ENCODE data around the gene GIT2. TPM values are rescaled to one million over a fixed set of nuclear protein-coding genes. Genes with fewer than 3 reads are reported as not detected.

The GIT2 gene
- total and polyA plus RNA-seq, 10 of the 15 experiments (the other 5 are each of a cell fraction or from before 2014, with no cell fraction given), result 9.1 to 49.9 (median 43.9) TPM

DNA sequence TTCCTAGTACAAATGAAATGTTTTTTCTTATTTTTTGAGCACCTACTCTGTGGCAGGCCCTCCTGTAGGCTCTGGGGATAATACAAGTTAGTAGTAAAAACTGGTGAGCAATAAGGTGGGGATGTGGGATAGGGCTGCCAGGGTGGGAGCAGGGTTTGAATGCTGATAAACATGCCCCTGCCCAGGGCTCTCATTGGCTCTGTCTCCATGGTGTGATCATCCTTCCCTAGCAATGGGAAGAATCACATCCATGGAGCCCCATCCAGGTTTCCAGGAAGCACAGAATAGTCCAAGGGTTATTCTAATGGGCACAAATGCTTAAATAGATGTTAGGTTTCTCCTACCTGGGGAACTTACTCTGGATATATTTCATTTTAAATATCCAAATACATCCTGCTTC is 45.5 kb downstream of the GIT2 start:
- POLR2A ChIA-PET, result no interaction called here
- Histone ChIP-seq H3K4me1 (ENCODE audit: control insufficient read depth, insufficient read depth, low read length) (peaks cover 11% of the 10 kb centered on the region; the same call in 1 of the 2 replicates), H3K9me3 (replicated peaks; ENCODE audit: control insufficient read depth, insufficient read depth, low read length) (no peaks in the 10 kb centered on the region), H3K27me3 (replicated peaks in 1 of 2; ENCODE audit: control insufficient read depth in 2 of 2, insufficient read depth in 2 of 2, low read length in 1 of 2) (no peaks in the 10 kb centered on the region), H3K9ac (ENCODE audit: control insufficient read depth, insufficient read depth, low read length) (no peak overlapping the region), H3K79me2 (ENCODE audit: control insufficient read depth, insufficient read depth, low read length) (no peaks in the 10 kb centered on the region), H3K27ac (ENCODE audit: control insufficient read depth, insufficient read depth) (no peak overlapping the region), H3K4me3 (no peak overlapping the region), H2AFZ (ENCODE audit: control insufficient read depth, low read depth, low read length) (no peak overlapping the region), H4K20me1 (ENCODE audit: control insufficient read depth, insufficient read depth) (no peaks in the 10 kb centered on the region), H3K36me3 (ENCODE audit: control insufficient read depth in 2 of 2, insufficient read depth in 2 of 2, low read length in 1 of 2) (peaks cover 26 to 35% of the 10 kb centered on the region in 2 experiments), H3K4me2 (ENCODE audit: control insufficient read depth, insufficient read depth) (no peak overlapping the region)
- RAD21 ChIA-PET (ENCODE audit: unreplicated experiment), result no interaction called here
- SMC1A ChIA-PET (ENCODE audit: uncharacterized antibody, unreplicated experiment), result interaction anchor here (0.8 kb wide), 1 partner anchor 10 kb away, joined by 3 read pairs; no protein-coding TSS in a partner anchor
- in situ Hi-C loops (cut with MboI) (no loop called here), intact Hi-C loops (cut with micrococcal nuclease; ENCODE audit: unreplicated experiment) (no loop called here)
- ATAC-seq, result no peak
- DNase-seq (ENCODE audit: low read depth, low spot score), result no peak
- no peak for TF ChIP-seq NBN (IDR thresholded peaks at IDR 0.05)
- no peak for TF ChIP-seq SUZ12 (IDR thresholded peaks at IDR 0.05; ENCODE audit: unreplicated experiment)
- no peak for TF ChIP-seq CEBPB (IDR thresholded peaks at IDR 0.05; ENCODE audit: borderline replicate concordance in 1 of 2, low read depth in 2 of 2, low read length in 2 of 2)
- TF ChIP-seq RFX5 (IDR thresholded peaks at IDR 0.05; ENCODE audit: low read depth, low read length), result no peak
- TF ChIP-seq CREB1 (IDR thresholded peaks at IDR 0.05; ENCODE audit: low read depth), result no peak
- TF ChIP-seq HDGF (IDR thresholded peaks at IDR 0.05), result no peak
- no peak for FAIRE-seq
- CTCF ChIA-PET, result no interaction called here
- no TSS peak for BruUV-seq (replicated peaks)

DNA sequence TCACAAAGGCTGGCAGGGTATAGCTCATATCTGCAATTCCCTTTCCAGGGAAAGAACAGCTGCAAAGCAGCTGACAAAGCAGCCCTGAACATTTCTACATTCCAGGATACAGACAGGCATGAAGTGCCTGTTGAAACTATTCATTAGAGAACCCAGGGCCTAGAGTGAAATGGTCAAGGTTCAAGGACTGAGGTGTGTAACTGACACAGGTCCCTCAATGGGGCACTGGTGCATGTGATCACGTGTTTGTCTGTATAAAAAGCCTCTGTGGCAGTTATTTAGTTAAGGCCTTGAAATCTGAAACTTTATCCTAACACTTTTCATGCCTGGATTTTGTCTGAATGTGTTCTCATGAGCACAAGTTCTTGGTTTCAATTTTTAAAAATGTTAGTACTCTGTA is 47.1 kb downstream of the GIT2 start:
- no peak overlapping the region for H3K4me3 ChIP-seq
- TF ChIP-seq EED (IDR thresholded peaks at IDR 0.05; ENCODE audit: low read depth), result no peak
- TF ChIP-seq TAF1 (IDR thresholded peaks at IDR 0.05; ENCODE audit: borderline replicate concordance, low read depth, low read length), result no peak
- TF ChIP-seq DPF2 (IDR thresholded peaks at IDR 0.05), result no peak
- no peak for TF ChIP-seq ZNF384 (IDR thresholded peaks at IDR 0.05; ENCODE audit: borderline replicate concordance, low read depth, low read length)
- TF ChIP-seq SUPT20H (IDR thresholded peaks at IDR 0.05; ENCODE audit: borderline replicate concordance, control insufficient read depth, low read depth, low read length), result no peak
- TF ChIP-seq RB1 (IDR thresholded peaks at IDR 0.05; ENCODE audit: borderline replicate concordance), result no peak
- no peak overlapping the region for H3K27ac ChIP-seq (ENCODE audit: control insufficient read depth, insufficient read depth)
- intact Hi-C loops (cut with micrococcal nuclease; ENCODE audit: unreplicated experiment), result no loop called here
- in situ Hi-C loops (cut with MboI), result no loop called here
- WGBS (ENCODE audit: insufficient coverage, insufficient replicate concordance, low lambda C conversion rate, missing lambda C conversion rate), result 56% methylated on average over 1 of the region's 1 CpG
- H3K9ac ChIP-seq (ENCODE audit: control insufficient read depth, insufficient read depth, low read length), result no peak overlapping the region
- peaks cover 29 to 39% of the 10 kb centered on the region in 2 experiments for H3K36me3 ChIP-seq (ENCODE audit: control insufficient read depth in 2 of 2, insufficient read depth in 2 of 2, low read length in 1 of 2)
- BruUV-seq (replicated peaks), result no TSS peak
- no peak overlapping the region for H2AFZ ChIP-seq (ENCODE audit: control insufficient read depth, low read depth, low read length)
- no peak overlapping the region for H3K4me2 ChIP-seq (ENCODE audit: control insufficient read depth, insufficient read depth)
- no peaks in the 10 kb centered on the region for H4K20me1 ChIP-seq (ENCODE audit: control insufficient read depth, insufficient read depth)
- ChIA-PET CTCF (no interaction called here), RAD21 (ENCODE audit: unreplicated experiment) (interaction anchor here (0.6 kb wide), 1 partner anchor 62 kb away, joined by 3 read pairs; no protein-coding TSS in a partner anchor), POLR2A (no interaction called here), SMC1A (ENCODE audit: uncharacterized antibody, unreplicated experiment) (no interaction called here)
- DNase-seq (ENCODE audit: low read depth, low spot score) (no peak), FAIRE-seq (no peak), ATAC-seq (no peak)
- peaks cover 11% of the 10 kb centered on the region; the same call in 1 of the 2 replicates for H3K4me1 ChIP-seq (ENCODE audit: control insufficient read depth, insufficient read depth, low read length)
- no peaks in the 10 kb centered on the region for H3K9me3 ChIP-seq (replicated peaks; ENCODE audit: control insufficient read depth, insufficient read depth, low read length)
- H3K27me3 ChIP-seq (replicated peaks in 1 of 2; ENCODE audit: control insufficient read depth in 2 of 2, insufficient read depth in 2 of 2, low read length in 1 of 2), result no peaks in the 10 kb centered on the region
- no peaks in the 10 kb centered on the region for H3K79me2 ChIP-seq (ENCODE audit: control insufficient read depth, insufficient read depth, low read length)
